NCI-H82 (cell line): ENCODE data around the gene OVCH1.
"Not testable (repeated sequence)": the region's sequence is repeated elsewhere in the genome, so short reads cannot be mapped to it uniquely, and the experiment has no call there.

Experiments used
- DNase-seq: peaks from one replicate; lab custom pipeline; 2025; lab: John Stamatoyannopoulos, UW

The OVCH1 gene

DNA sequence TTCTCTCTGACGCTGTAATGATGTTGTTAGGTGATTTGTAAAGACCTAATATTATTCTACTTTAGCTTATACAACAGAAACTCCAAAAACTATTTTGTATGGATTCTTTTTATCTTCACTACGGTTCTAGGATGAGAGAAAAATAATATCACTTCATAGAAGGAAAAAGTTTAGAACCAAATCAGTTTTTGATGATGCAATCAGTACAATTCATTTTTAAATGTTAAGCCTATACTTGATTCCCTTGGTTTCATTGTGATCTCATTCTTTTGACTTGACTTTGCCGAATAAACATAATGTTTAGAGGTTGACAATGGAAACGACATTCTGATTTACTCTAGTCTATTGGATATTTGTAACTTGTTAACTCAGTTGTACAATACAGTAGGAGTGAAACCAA, 91.9 kb downstream of the OVCH1 start:
- no peak for DNase-seq

DNA sequence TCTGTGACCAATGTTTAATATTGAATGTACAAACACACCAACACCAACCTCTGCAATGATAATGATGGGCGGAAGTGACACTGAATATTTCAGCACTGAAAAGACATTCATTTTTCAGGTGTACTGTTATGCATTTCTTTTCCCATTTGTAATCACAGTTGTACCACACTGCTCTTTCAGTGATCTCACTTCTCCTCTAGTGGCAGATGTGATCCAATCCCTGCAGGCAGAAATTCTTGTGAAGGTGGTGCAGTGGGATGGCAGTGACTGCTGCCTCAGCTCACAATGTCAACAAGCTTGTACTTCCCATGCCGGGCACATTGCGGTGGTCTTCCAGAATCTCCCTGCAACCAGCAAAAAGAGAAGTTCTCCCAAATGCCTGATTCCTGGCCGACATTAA, 93.5 kb downstream of the OVCH1 start:
- DNase-seq, result no peak

DNA sequence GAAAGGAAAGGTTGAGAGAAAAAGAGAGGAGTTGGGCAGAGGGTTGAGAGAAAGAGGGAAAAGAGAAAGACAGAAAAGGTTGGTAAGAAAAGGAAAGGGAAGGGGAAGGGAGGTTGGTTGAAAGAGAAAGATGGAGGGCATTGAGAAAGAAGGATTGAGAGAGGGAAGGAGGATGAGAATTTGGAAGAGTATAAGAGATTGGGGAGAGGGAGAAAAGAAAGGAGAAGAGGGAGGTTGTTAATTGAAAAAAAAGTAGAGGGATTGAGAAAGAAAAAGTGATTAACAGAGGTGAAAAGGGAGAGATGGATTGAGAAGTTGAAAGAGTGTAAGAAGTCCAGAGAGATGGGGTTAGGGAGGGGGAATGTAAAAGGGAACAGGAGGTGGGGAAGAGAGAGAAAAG, 95.0 kb downstream of the OVCH1 start:
- no peak for DNase-seq

DNA sequence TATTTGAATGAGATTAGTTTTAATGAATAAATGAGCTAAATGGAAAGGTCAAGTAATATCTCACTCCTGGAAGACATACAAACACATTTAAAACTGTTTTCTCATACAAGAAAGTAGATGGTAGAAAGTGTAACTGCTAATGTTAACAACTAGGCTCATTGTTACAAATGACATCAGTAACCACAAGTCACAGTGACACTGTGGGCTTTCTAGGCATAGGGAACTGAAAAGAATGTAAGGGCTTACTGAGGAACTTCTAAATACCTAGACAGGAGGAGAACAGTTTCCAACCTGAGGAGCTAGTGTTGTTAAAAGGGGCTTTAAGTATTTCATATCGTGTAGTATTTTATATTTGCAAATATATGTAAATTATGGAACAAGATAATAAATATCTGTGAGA, 99.0 kb downstream of the OVCH1 start:
- DNase-seq, result no peak

DNA sequence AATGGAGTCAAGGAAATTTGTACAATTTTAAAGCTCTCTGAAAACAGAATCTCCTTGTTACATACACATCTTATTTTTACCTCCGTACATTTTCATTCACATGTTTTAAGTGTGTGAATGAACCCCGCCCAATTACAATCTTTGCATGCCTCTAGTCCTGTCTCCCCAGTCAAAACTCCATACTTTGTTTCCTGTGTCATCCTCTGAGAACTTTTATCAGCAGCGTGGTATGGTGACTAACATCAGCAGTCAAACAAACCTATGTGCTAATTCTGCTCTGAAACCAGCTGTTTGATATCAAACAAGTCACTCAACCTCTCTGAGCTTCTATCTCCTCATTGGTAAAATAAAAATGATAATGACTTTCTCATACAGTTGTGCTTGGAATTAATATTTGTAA, 100.7 kb downstream of the OVCH1 start:
- DNase-seq, result no peak

DNA sequence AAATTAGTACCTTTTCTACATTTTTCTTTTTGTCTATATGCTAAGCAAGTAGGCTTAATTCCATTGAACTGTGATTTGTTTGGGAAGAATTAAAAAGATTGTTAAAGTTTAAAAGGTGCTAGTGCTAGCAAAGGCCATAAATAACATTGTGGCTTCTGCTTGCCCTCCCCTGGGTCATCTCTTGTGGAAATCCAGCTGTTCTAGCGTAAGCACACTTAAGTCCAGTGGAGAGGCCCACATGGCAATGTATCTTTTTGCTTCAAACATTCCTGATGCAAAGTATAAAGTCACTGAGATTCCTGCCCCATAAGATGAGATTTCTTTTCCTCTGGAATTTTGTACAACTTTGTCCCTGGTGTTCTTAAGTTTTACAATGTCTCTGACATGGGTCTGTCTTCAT, 102.1 kb downstream of the OVCH1 start:
- no peak for DNase-seq

DNA sequence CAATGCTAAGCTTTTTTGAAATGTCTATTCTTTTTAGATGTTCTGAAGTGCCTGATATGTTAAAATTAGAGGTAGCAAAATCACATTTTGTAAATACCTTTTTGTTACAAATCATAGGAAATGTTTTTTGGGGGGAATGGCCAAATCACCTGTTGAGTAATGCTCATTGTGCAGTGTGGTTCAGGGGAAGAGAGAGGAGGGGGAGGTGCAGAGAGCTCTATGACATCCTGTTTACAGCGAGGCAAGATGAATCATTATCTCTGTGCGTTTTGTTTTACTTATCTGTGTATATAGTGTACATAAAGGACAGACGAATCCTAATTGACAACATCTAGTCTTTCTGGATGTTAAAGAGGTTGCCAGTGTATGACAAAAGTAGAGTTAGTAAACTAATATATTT, 107.1 kb downstream of the OVCH1 start:
- DNase-seq, result not testable (repeated sequence)

DNA sequence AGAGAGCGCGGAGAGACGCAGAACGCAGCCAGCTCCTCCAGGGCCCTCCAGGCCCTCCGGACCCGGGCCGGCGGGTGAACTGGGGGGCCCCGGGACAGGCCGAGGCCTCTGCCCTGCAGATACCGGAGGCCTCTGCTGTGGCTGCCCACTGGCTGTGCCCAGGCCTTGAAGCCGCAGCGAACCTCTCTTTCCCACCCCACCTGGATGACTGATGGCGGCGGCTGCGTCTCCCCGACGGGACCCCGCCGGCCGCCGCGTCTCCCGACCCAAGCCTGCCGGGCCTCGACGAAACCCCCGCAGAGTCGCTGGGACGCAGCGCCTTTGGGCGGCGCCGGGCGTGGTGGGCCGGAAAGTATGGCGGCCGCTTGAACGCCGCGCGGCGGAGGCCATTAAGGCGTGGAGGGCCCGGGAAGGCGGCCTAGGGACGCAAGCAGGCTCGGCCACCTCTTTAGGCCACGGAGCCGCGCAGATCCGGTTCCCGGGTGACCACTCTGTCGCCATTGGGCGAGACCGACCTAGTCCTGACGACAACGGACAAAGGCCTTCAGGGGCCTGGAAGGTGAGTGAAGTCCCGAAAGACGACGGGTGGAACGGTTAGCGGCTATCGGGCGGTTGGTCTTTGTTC, 108.1 kb downstream of the OVCH1 start:
- no peak for DNase-seq

DNA sequence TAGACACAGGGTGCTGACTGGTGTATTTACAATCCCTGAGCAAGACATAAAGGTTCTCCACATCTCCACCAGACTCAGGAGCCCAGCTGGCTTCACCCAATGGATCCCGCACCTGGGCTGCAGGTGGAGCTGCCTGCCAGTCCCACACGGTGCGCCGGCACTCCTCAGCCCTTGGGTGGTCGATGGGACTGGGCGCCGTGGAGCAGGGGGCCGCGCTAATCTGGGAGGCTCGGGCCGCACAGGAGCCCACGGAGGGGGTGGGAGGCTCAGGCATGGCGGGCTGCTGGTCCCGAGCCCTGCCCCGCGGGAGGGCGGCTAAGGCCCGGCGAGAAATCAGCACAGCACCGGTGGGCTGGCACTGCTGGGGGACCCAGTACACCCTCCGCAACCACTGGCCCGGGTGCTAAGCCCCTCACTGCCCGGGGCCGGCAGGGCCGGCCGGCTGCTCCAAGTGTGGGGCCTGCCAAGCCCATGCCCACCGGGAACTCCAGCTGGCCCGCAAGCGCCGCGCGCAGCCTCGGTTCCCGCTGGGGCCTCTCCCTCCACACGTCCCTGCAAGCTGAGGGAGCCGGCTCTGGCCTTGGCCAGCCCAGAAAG, 111.3 kb downstream of the OVCH1 start:
- DNase-seq, result not testable (repeated sequence)

DNA sequence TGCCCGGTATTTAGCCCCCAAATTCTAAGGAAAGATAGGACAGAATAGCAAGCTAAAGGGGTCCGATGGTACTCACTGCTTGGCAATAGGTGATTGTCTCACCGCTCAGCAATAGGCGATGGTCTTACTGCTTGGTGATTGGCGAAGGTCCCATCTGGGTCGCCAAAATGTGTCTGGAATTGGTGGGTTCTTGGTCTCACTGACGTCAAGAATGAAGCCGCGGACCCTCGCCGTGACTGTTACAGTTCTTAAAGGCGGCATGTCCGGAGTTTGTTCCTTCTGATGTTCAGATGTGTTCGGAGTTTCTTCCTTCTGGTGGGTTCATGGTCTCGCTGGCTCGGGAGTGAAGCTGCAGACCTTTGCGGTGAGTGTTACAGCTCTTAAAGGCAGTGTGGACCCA, 112.3 kb downstream of the OVCH1 start:
- not testable (repeated sequence) for DNase-seq

DNA sequence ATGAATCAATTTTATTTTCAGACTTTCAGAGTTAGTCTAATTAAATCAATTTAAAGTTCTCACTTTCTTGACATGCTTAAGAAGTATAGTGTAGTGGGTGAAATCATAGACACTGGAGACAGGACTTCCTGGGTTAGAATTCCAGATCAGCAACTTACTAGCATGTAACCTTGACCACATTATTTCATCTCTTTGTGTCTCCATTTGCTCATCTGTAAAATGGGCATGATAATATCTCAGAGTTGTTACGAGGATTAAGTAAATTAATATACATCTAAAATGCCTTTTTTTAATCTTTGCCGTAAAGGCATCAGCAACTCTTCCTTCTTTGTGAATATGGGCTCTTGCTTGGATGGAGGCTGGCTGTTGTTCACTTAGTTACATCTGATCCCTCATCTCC, 115.2 kb downstream of the OVCH1 start:
- DNase-seq, result no peak

DNA sequence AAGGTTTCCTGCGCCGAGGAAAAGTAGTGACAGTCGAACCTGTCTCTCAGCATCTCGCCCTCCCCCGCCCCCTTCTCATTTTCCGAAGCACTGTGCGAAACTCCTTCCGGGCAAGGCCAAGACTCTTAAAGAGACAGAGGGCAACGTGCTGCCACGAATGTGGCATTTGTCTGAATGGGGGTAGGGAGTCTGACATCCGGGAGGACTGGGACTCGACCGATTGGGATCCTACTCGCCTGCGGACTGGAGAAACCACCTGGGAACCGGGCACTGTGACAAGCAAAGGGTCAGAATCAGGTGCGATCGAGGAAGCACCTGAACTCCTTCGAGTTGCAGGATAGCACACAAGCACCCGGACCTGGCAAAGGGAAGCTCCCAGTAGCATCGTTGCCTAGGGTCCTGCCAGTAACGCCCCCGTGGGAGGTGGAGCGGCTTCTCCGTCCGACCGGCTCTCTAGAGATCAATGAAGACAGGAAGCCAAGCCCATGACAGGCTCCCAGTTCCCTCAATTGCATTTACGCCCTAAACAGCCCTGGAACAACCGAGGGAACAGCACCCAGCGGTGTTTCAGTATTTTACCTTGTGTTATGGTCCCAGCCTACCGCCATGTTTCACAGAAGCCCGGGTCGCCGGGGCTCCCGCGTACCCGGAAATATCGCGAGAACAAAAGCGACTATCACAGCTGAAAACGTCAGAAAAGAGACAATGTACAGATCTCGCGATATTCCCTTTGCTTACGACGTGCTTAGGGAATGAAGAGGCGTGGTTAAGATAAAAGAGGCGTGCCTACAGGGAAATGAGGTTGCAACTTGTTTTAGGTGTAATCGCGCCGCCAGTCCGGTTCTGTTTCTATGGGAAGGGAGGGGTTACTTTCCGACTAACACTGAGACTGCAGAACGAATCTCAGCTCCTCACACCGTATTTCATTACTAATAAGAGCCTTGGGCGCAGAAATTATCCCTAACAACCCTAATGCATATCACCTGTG, 116.7 kb downstream of the OVCH1 start, which contains the start of gene ERGIC2:
TSS of gene ERGIC2 (minus strand) at position 637 of the 988 bp plus-strand sequence. CDS start 9,539 bp downstream, outside the sequence.
- peak; percentile 100 for DNase-seq
